Naive thymus-derived CD8-positive, alpha-beta T cell (primary cell): Measurements from ENCODE around the gene KCNJ18. TPM values are rescaled to one million over a fixed set of nuclear protein-coding genes. Genes with fewer than 3 reads are reported as not detected.
"Not testable (repeated sequence)": the region's sequence is repeated elsewhere in the genome, so short reads cannot be mapped to it uniquely, and the experiment has no call there.

ENCODE experiments used
- ATAC-seq, 2 donors: fragments of 150-1000 bp; cut with Tn5 transposase in 1 of 2; sonication (Bioruptor Pico), chemical (Tn5 transposase) in 1 of 2; 1 replicate in 1 of 2; 2 replicates in 1 of 2; pipeline ENCODE4 v1.10.0; 2021; ENCODE audit warnings: mild to moderate bottlenecking in 2 of 2, moderate library complexity in 2 of 2
- POLR2A ChIA-PET: fragments of 350-600 bp; sonication (Branson Sonifier 250); formaldehyde crosslinking; loops from one replicate; lab custom pipeline; 2021; ENCODE audit warnings: antibody characterized with exemption; lab: Charles Lee
- DNase-seq, 10 donors: peaks; one replicate each; pipeline versions ENCODE4 v3.0.0 to v3.0.0-alpha.2; 2020 to 2022
- H3K27ac Mint-ChIP-seq, 10 donors: one replicate each; pipeline ENCODE4 v1.8.0; 2020 to 2022; ENCODE audit warnings: mild to moderate bottlenecking in 10 of 10, mixed read lengths in 10 of 10, moderate library complexity in 4 of 10, inconsistent platforms in 1 of 10
- H3K27me3 Mint-ChIP-seq, 5 donors: one replicate each; pipeline ENCODE4 v1.8.0; 2021 to 2022; ENCODE audit warnings: mixed read lengths in 5 of 5
- H3K36me3 Mint-ChIP-seq, 3 donors: one replicate each; pipeline ENCODE4 v1.8.0; 2020 to 2022; ENCODE audit warnings: mixed read lengths in 3 of 3, mild to moderate bottlenecking in 2 of 3, inconsistent platforms in 1 of 3
- H3K4me1 Mint-ChIP-seq, 4 donors: one replicate each; pipeline ENCODE4 v1.8.0; 2021 to 2022; ENCODE audit warnings: mixed read lengths in 4 of 4
- H3K4me3 Mint-ChIP-seq, 10 donors: one replicate each; pipeline ENCODE4 v1.8.0; 2020 to 2022; ENCODE audit warnings: mild to moderate bottlenecking in 10 of 10, mixed read lengths in 10 of 10, moderate library complexity in 6 of 10, inconsistent platforms in 1 of 10
- H3K9me3 Mint-ChIP-seq, 9 donors: one replicate each; pipeline ENCODE4 v1.8.0; 2020 to 2022; ENCODE audit warnings: mixed read lengths in 9 of 9, mild to moderate bottlenecking in 3 of 9, inconsistent platforms in 1 of 9, moderate library complexity in 1 of 9
- polyA plus RNA-seq, 3 donors: library from polyadenylated mRNA; unstranded; fragments of 300-500 nt; fragmentation: Illumina TruSeq; gene quantifications; one replicate each; pipeline ENCODE4 v1.2.3, GENCODE V29; 2021
- total RNA-seq, 8 experiments: library from RNA in 2 of 8; stranded (reverse) in 2 of 8; gene quantifications; one replicate each; pipeline ENCODE4 v1.2.3 and lab custom pipeline; 2021 to 2026

KCNJ18 gene
- not detected for total RNA-seq
- polyA plus RNA-seq, result not detected
- 0 reads per million in 6 experiments for total RNA-seq (lab: John Stamatoyannopoulos, UW)

DNA sequence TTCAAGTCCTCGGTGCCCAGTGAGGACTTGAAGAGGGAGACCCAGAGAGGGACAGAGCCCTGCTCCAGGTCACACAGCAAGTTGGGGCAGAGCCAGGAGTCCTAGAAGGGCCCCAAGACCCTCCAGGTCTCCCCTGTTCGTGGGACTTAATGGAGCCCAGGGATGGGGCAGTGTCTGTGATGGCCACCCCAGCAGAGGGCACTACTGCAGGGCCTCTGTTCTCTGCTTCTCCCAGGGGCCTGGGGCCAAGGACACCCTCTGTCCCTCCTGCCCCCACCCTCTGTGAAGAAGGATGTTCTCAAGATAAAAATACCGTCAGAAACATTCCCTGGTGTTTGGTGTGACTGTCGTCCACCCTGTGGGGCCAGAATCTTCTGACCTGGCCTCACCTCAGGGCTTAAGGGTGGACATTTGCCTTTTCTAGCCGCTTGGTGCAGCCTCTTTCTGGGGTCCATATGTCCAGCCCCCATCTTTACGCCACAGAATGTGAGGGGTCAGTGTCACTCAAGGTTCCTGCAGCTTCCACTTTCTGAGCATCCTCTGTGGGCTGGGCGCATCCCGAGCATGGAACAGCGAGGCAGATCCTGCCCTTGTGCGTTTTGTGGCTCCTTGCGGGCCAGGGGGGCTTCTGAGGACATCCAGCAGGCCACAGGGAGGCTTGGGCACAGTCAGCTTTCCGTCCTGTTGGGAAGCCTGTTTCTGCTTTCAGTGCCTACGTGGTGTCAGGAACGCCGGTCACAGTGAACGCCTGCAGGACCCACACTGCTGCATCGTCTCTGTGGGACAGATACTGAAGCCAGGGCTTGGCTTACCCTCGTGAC is at the start of gene KCNJ18:
KCNJ18 (plus strand) TSS at position 641 of the 821 bp plus-strand sequence. CDS start 10,264 bp downstream, outside the sequence.
- H3K36me3 Mint-ChIP-seq, POLR2A ChIA-PET, H3K27ac Mint-ChIP-seq, H3K27me3 Mint-ChIP-seq, ATAC-seq, H3K4me3 Mint-ChIP-seq, H3K4me1 Mint-ChIP-seq: not testable (repeated sequence)
- peak in 1 of 10 donors; percentile 23 for DNase-seq
- H3K9me3 Mint-ChIP-seq, result peaks cover 0 to 13% (median 0%) of the 10 kb centered on the region in 9 donors

DNA sequence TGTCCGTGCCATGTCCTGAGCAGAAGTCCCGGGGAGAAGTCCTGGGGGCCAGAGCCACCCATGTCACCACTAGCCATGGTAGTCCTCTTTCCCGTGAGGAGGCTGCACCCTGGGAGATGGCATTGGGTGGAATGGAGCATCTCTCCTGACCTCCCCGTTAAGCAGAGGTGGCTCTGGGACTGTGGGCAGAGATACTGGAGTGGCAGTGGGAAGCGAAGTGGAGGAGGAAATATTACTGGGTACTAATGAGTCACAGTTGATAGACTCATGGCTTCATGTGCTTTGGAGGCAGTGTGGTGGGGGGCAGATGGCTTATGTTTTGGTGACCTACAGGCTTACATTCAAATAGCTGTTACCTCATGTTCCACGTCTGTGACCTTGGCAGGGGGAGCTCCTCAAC is 44.2 kb upstream of the KCNJ18 start:
- H3K4me1 Mint-ChIP-seq, H3K27ac Mint-ChIP-seq, DNase-seq, POLR2A ChIA-PET, H3K36me3 Mint-ChIP-seq, H3K4me3 Mint-ChIP-seq, ATAC-seq: not testable (repeated sequence)
- Mint-ChIP-seq H3K27me3 (peaks cover 5 to 24% (median 17%) of the 10 kb centered on the region in 5 donors), H3K9me3 (peaks cover 0 to 11% (median 2%) of the 10 kb centered on the region in 9 donors)

DNA sequence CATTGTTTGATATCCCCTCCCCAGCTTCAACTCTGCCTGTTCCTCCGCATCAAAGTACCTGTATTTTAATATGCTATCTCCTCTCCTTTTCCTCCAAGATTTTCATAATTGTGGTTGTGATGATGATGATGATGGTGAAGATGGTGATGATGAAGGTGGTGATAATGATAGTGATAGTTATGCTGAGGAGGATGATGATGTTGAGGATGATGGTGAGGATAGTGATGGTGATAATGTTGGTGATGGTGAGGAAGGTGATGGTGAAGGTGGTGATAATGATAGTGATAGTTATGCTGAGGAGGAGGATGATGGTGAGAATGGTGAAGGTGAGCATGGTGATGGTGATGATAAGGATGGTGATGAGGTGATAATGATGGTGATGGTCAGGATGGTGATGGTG is 42.3 kb upstream of the KCNJ18 start:
- DNase-seq, H3K4me1 Mint-ChIP-seq, POLR2A ChIA-PET, H3K4me3 Mint-ChIP-seq, ATAC-seq, H3K27ac Mint-ChIP-seq, H3K36me3 Mint-ChIP-seq: not testable (repeated sequence)
- H3K9me3 Mint-ChIP-seq, result peaks cover 0 to 11% (median 2%) of the 10 kb centered on the region in 9 donors
- peaks cover 2 to 18% (median 12%) of the 10 kb centered on the region in 5 donors for H3K27me3 Mint-ChIP-seq

DNA sequence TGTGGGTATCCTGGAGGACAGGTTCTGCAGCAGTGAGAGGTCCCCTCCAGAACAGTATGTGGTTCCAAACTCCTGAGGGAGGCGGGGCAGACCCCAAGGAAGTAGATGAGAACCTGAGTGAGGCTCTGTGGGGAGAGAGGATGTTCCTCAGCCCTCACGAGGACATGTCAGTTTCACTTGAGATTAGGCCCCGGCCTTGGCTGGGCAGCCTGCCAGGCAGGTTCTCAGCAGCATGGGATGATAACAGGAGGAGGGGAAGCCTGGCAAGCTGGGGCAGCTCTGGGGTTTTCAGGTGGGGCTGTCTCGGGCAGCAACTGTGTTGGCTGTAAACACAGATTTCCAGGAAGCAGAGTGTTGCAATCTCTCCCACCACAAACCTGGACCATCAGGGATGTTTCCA is 40.3 kb upstream of the KCNJ18 start:
- H3K27ac Mint-ChIP-seq, DNase-seq, H3K4me1 Mint-ChIP-seq, H3K36me3 Mint-ChIP-seq, POLR2A ChIA-PET, ATAC-seq, H3K4me3 Mint-ChIP-seq: not testable (repeated sequence)
- H3K9me3 Mint-ChIP-seq, result peaks cover 0 to 11% (median 2%) of the 10 kb centered on the region in 9 donors
- peaks cover 0 to 17% (median 12%) of the 10 kb centered on the region in 5 donors for H3K27me3 Mint-ChIP-seq

DNA sequence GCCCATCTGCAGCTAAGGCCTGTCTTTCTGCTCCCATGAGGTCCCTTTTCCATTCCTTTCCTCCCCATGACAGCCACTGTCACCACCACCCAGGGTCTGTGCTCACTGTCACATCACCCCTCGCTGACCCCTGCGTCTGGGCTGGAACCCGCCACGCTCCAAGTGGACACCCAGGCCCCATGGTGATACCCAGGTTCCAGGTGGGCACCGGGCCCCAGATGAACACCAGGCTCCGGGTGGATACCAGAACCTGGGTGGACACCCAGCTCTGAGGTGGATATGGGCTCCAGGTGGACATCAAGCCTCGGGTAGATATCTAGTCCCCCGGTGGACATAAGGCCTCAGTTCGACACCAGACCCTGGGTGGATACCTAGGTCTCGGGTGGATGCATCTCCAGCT is 39.1 kb upstream of the KCNJ18 start:
- Mint-ChIP-seq H3K9me3 (peaks cover 0 to 11% (median 2%) of the 10 kb centered on the region in 9 donors), H3K27me3 (peaks cover 0 to 14% (median 5%) of the 10 kb centered on the region in 5 donors)
- H3K4me3 Mint-ChIP-seq, DNase-seq, H3K36me3 Mint-ChIP-seq, ATAC-seq, H3K4me1 Mint-ChIP-seq, H3K27ac Mint-ChIP-seq, POLR2A ChIA-PET: not testable (repeated sequence)

DNA sequence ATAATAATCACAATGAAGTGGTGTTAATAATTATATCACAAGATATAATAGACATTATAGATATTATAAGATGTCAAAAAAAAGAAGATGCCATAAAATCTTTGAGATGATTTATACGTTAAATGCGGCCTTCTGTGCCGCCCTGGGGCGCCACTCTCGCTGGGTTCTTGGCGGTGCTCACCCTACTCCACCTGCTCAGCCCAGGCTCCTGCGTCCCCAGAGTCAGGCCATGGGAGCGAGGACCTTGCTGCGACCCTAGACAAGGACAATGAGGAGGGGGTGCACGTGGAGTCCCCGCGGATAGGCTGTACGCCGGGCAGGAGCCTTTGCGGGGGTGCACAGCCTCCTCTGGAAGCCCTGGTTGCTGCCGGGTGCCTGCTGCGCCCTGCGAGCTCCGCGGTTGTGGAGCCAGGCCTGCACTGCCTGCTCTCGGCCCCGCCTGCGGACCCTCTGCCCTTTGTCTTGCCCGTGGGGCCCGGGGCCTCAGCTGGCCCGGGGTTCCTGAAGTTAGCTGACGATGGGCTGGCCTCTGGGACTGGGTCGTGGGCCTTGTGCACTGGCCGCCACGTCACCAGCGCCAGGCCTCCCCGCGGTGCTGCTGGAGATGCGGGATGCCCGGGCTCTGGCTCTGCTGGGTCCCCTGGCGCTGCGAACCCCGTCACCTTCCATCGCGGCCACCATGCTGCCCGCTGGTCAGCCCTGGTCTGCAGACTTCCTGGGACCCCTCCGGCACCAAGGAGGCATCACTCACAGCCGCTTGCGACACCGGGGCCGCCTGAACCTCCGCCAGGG is 35.6 kb upstream of the KCNJ18 start:
- ATAC-seq, H3K9me3 Mint-ChIP-seq, H3K27ac Mint-ChIP-seq, H3K36me3 Mint-ChIP-seq, POLR2A ChIA-PET, DNase-seq, H3K4me3 Mint-ChIP-seq, H3K4me1 Mint-ChIP-seq, H3K27me3 Mint-ChIP-seq: not testable (repeated sequence)

DNA sequence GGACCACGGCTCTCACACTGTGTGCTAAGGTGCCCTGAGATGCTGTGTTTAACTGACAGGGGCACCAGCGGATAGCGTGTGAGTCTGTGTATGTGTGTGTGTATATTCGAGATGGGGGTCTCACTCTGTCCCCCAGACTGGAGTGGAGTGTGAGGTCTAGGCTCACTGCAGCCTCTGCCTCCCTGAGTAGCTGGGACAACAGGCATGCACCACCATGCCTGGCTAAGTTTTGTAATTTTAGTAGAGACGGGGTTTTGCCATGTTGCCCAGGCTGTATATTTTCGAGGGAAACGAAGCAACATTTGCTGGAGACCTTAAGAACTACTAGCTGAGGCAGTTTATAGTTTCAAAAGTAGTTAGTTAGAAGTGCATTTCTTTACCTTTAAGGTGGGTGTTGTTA is 32.7 kb upstream of the KCNJ18 start:
- ATAC-seq, H3K36me3 Mint-ChIP-seq, H3K27me3 Mint-ChIP-seq, POLR2A ChIA-PET, H3K4me3 Mint-ChIP-seq, H3K27ac Mint-ChIP-seq, DNase-seq, H3K4me1 Mint-ChIP-seq: not testable (repeated sequence)
- peaks cover 0 to 13% (median 8%) of the 10 kb centered on the region in 9 donors for H3K9me3 Mint-ChIP-seq

DNA sequence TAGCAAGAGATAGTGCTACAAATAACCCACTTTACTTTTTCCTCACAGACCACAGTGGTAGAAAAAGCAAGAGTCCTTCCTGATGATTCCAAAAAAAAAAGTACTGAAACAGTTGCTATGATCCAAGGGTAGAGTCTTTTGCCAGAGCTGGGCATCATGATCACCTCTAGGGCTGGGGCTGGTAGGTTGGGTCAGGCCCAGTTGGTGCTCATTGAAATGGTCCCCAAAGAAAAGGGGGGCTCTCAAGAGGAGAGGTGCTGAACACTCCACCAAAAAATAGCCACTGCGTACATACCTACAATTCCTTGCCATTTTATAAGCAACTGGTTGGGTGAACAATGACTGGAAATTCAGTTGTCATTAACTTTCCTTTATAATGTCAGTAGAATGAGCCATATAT is 30.9 kb upstream of the KCNJ18 start:
- H3K4me1 Mint-ChIP-seq, H3K36me3 Mint-ChIP-seq, H3K27ac Mint-ChIP-seq, POLR2A ChIA-PET, DNase-seq, H3K27me3 Mint-ChIP-seq, H3K4me3 Mint-ChIP-seq, ATAC-seq: not testable (repeated sequence)
- H3K9me3 Mint-ChIP-seq, result peaks cover 0 to 18% (median 10%) of the 10 kb centered on the region in 9 donors

DNA sequence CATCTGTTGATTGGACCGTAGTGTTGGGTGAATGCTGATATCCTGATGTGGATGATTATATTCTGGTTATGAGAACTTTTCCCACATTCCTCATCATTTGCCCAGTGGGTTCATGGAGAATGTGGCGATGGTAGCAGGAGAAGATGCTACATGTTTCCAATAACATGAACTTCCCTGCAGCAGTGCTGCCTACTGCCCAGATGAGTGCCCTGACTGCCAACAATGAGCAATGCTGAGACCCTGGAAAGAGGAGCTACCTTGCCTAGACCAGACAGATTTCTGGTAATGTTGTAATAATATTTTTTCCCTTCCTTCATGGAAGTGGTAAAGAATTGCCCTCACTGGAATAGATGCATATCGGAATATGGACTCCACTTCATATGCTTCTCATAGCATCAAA is 29.2 kb upstream of the KCNJ18 start:
- H3K36me3 Mint-ChIP-seq, result peaks cover 0 to 11% (median 0%) of the 10 kb centered on the region in 3 donors
- ATAC-seq, POLR2A ChIA-PET, H3K4me1 Mint-ChIP-seq, H3K27ac Mint-ChIP-seq, H3K4me3 Mint-ChIP-seq, DNase-seq: not testable (repeated sequence)
- H3K27me3 Mint-ChIP-seq, result peaks cover 0 to 10% (median 0%) of the 10 kb centered on the region in 5 donors
- H3K9me3 Mint-ChIP-seq, result peaks cover 0 to 24% (median 14%) of the 10 kb centered on the region in 9 donors

DNA sequence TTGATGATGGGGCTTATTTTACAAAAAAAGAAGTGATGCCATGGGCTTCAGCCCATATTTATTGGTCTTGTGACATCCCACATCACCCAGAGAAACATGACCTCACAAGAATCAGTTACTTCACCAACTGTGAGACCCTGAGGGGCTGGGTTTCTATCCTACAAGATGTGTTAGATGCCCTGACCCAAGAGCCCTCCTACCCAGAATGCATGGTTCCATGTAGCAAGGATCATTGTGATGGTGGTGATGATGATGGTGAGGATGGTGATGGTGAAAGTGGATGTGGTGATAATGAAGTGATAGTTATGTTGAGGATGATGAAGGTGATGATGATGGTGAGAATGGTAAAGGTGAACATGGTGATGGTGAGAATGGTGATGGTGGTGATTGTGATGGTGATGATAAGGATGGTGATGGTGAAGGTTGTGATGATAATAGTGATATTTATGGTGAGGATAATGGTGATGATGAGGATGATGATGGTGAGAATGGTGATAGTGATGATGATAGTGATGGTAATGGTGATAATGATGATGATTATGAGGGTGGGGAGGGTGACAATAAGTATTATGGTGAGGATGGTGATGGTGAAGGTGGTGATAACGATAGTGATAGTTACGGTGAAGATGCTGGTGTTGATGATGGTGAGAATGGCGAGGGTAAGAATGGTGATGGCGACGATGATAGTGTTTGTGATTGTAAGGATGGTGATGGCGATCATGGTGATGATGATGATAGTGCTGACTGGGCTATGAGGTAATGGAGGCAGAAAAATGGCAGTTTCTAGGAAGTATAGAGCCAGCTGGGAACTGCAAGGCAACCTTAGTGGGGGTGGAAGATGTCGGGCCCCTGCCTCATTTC is 28.5 kb upstream of the KCNJ18 start:
- DNase-seq, H3K4me3 Mint-ChIP-seq, ATAC-seq, H3K4me1 Mint-ChIP-seq, POLR2A ChIA-PET, H3K27ac Mint-ChIP-seq: not testable (repeated sequence)
- H3K9me3 Mint-ChIP-seq, result peaks cover 0 to 24% (median 14%) of the 10 kb centered on the region in 9 donors
- peaks cover 0 to 10% (median 0%) of the 10 kb centered on the region in 5 donors for H3K27me3 Mint-ChIP-seq
- H3K36me3 Mint-ChIP-seq, result peaks cover 0 to 11% (median 0%) of the 10 kb centered on the region in 3 donors

DNA sequence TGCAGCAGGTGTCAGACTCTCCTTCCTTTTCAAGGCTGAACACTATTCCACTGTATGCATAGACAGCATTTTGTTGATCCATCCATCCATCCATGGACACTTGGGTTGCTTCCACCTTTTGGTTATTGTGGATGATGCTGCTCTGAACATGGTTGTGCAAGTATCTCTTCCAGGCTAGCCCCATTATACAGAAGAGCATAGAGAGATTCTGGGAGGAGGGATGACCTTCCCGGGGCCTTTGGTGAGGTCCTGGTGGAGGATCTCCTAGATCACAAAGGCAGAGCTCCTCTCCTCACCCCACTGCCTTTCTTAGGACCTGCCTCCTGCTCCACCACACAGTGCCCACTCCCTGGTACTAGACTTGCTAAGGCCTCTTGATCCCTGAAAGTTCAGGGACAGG is 27.2 kb upstream of the KCNJ18 start:
- POLR2A ChIA-PET, DNase-seq, H3K4me3 Mint-ChIP-seq, H3K27ac Mint-ChIP-seq, H3K4me1 Mint-ChIP-seq, ATAC-seq: not testable (repeated sequence)
- Mint-ChIP-seq H3K36me3 (peaks cover 0 to 11% (median 0%) of the 10 kb centered on the region in 3 donors), H3K27me3 (peaks cover 0 to 14% (median 0%) of the 10 kb centered on the region in 5 donors), H3K9me3 (peaks cover 0 to 24% (median 14%) of the 10 kb centered on the region in 9 donors)

DNA sequence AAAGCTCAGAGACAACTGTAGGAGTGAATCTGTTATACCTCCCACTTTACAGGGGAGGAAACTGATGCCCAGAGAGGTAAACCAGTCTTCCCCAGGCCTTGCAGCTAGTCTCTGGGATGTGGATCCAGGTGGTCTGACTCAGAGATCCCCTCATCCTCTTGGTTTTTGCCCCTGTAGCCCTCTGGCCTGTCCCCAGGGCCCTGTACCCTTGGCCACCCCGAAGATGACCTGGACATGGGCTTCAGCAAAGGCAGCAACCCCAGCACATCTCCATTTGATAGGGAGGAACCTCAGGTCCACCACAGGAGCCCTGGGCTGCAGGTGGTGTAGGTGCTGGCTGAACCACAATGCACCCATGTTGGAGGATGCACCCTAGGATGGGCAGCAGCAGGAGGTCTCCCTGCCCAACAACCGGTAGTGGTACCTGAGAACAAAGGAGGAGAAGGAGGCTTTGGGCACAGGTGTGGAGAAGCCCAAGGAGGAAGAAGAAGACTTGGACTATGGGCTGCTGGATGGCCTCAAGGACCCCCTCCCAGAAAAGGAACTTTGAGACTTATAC is 26.3 kb upstream of the KCNJ18 start:
- H3K4me3 Mint-ChIP-seq, DNase-seq, ATAC-seq, POLR2A ChIA-PET, H3K4me1 Mint-ChIP-seq, H3K27ac Mint-ChIP-seq: not testable (repeated sequence)
- Mint-ChIP-seq H3K9me3 (peaks cover 0 to 24% (median 14%) of the 10 kb centered on the region in 9 donors), H3K36me3 (peaks cover 0 to 11% (median 0%) of the 10 kb centered on the region in 3 donors), H3K27me3 (peaks cover 0 to 20% (median 0%) of the 10 kb centered on the region in 5 donors)
